HL-60 (cell line): ENCODE measurements around the gene MICA.

Experiments
- CTCF ChIP-seq: IDR thresholded peaks from one replicate; pipeline ENCODE4 v1.5.1; 2011; ENCODE audit warnings: low read length, control low read depth, inconsistent platforms; ENCODE audit not compliant: insufficient read depth
- GABPA ChIP-seq: IDR thresholded peaks from 2 replicates; pipeline ENCODE4 v1.6.1; 2012; ENCODE audit warnings: low read depth
- POLR2AphosphoS5 ChIP-seq: IDR thresholded peaks from 2 replicates; pipeline ENCODE4 v1.6.1; 2012; ENCODE audit warnings: low read depth

- TF ChIP-seq CTCF (no peak), GABPA (no peak), POLR2AphosphoS5 (no peak)
Measured at GRCh38 chr6:31378721-31379103, 24.7 kb upstream of the MICA start.
